NCI-H1092 treated with DMSO at 0.1 percent for 48 hours (cell line): Measurements from ENCODE around the gene NOTCH3.
A peak's percentile ranks its signal among the peaks of the same experiment; 100 is the strongest.

Experiments used
- DNase-seq: peaks from one replicate; lab custom pipeline; 2025; lab: John Stamatoyannopoulos, UW

Gene NOTCH3

DNA sequence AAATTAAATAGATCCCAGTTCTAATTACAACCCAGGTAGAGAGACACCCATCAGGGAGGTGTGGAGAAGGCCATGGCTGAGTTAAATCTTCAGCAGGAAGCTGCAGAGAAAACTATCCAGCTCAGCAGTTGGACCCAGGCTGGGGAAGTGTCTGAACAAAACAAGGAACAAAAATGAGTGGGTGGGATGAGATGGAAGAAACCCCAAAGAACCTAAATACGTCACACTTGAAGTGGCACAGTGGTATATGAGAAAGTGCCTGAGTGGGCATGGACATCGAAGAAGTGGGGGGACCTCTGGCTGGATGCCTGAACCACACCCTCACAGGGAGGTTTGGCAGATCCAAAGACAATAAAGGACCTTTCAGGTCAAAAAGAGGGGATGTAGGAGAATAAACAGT lies 35.0 kb upstream of the NOTCH3 start:
- no peak for DNase-seq

DNA sequence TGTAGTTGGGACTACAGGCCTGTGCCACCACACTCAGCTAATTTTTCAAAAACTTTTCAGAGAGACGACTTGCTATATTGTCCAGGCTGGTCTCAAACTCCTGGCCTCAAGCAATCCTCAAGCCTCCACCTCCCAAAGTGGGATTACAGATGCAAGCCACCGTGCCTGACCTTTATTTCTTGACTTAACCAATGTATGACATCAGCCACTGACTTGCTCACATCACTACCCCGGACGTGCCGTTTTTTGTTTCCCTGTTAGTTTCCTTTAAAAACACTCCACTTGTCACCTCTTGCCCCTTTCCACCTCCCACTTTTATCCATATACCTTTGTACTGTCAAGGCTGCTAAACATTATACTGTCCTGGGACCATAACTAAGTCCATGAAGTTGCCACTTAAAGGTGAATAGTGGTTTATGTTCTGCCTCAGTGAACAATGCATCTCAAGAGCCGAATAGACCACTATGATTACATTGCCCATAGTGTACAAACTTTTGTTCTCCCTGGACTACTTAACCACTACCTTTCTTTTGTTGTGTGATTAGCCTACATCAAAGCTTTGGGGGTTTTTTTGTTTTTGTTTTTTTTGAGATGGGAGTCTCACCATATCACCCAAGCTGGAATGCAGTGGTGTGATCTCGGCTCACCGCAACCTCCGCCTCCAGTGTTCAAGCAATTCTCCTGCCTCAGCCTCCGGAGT lies 33.8 kb upstream of the NOTCH3 start:
- DNase-seq, result no peak

DNA sequence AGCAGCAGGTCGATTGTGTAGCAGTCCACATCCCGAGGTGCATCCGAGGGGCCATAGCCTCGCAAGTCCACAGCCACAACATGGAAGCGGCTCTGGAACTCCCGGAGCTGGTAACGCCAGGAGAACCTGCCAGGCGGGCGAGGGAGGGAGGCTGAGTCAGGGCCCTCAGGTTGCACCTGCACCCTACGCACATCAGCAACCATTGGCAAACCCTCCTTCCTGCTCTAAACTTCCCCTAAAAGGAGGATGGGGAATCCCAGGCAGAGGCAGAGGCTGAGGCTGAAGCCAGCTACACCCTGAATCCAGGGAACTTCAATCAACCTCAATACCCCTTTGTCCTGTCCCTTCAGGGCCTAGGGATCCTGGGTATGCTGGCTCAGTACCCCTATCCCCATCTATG lies 30.5 kb upstream of the NOTCH3 start:
- no peak for DNase-seq

- no peak for DNase-seq
Observed at GRCh38 chr19:15227261-15227660, 26.5 kb upstream of the NOTCH3 start.

DNA sequence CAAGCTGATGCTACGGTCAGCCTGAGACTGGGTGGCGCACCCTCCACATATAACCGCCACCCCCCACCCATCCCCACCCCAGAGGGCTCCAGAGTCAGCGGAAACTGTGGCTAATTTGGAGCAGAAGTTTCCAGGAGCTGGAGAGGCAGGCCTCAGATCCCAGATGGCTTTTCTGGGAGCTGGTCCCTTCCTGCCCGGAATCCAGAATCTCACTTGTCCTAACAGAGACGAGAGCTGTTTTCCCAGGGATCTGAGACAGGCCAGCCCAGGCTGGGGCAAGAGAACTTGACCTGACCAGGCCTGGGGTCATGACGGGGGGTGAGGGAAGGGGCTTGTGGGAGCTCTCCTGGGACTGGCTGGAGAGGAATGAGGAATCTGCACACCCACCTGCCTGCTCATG lies 25.0 kb upstream of the NOTCH3 start:
- no peak for DNase-seq

DNA sequence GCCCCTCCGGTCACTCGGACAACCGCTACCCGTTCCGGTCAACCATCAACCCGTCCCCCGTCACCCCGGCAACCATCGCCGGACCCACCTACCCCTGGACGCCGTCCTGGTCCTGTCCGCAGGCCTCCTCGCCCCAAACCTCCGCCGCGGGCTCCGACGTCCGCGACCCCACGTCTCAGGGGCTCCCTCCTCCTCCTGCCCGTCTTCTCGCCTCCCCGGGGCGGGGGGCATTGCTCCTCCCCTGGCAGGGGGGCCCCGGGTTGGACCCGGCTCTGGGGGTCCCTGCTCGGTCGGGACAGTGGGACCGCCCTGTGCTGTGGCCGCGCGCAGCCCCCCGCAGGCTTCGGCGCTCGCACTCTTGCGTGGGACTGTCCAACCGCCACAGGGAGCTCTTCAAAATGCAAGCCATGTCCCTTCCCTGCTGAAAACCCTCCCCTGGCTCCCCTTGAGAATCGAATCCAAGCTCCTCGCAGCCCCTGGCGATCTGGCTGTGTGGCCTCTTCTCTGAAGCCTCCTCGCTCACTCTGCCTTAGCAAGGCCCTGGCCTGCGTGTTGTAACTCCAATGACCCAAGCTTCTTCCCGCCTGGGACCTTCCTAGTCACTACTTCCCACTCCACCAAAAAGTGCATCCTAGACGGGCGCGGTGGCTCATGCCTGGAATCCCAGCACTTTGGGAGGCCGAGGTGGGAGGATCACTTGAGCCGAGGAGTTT lies 23.0 kb upstream of the NOTCH3 start:
- no peak for DNase-seq

GRCh38 chr19:15222738-15223648 lies 22.2 kb upstream of the NOTCH3 start:
- DNase-seq, result peak; percentile 95

- DNase-seq, result no peak
Observed at GRCh38 chr19:15220833-15221232, 20.0 kb upstream of the NOTCH3 start.

GRCh38 chr19:15218501-15218900 lies 17.7 kb upstream of the NOTCH3 start:
- DNase-seq, result no peak

GRCh38 chr19:15216363-15216762 lies 15.6 kb upstream of the NOTCH3 start:
- no peak for DNase-seq

GRCh38 chr19:15213715-15214381 lies 13.1 kb upstream of the NOTCH3 start:
- DNase-seq, result peak; percentile 3

- no peak for DNase-seq
Observed at GRCh38 chr19:15212711-15213110, 11.9 kb upstream of the NOTCH3 start.

DNA sequence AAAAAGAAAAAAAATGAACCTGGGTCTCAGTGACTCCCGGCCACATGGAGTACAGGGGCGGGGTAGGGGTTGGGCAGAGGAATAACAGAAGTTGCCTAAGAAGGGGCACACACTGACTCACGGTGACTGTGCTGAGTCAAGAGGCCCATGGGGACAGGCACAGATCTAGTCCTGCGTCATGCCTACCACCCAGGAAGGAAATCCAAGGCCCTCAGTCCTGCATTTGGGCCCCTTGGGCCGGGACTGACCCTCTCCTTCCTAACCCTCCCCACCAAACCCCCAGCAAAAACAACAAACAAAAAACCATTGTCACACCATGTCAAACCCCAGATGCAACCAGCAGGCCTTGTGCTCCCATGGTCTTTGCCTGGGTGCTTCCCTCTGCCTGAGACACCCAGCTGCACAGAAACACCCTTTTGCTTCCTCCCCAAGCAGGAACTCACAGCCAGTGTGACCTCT lies 9.6 kb upstream of the NOTCH3 start:
- no peak for DNase-seq

GRCh38 chr19:15201374-15202023 lies 704 bp upstream of the NOTCH3 start:
- DNase-seq, result no peak

- no peak for DNase-seq
Observed at GRCh38 chr19:15199661-15200552, 888 bp downstream of the NOTCH3 start.

DNA sequence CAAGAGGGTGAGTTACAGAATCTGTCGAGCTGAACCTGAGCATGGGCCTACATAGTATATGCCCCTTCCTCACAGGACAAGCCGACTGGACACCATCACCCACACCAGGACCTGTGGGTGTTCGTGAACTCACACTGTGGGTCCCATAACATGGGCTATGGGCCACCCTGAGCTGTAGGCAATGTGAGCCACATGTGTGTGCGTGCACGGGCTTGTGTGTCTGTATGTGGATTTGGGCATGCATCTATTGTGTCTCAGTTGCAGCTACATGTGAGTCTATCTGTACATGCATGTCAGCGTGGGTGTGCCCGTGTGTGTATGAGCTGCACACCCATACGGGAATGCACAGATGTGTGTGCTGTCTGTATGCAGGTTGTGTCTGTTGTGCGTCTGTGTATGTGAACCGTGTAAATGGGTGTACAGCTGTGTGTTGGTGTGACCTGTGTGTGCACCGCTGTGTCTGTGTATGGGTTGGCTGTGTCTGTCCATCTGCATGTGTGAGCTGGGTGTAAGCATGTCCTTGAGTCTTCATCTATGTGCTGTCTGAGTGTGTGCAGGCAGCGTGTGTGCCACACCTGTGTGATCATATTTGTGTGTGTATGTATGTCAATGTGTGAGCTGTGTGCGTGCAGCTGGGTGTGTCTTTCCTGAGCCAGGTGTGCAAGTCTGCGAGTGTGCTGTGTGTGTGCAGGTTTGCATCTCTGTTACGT lies 1.7 kb downstream of the NOTCH3 start:
- DNase-seq, result no peak

GRCh38 chr19:15197942-15198341 lies 2.9 kb downstream of the NOTCH3 start:
- DNase-seq, result no peak

DNA sequence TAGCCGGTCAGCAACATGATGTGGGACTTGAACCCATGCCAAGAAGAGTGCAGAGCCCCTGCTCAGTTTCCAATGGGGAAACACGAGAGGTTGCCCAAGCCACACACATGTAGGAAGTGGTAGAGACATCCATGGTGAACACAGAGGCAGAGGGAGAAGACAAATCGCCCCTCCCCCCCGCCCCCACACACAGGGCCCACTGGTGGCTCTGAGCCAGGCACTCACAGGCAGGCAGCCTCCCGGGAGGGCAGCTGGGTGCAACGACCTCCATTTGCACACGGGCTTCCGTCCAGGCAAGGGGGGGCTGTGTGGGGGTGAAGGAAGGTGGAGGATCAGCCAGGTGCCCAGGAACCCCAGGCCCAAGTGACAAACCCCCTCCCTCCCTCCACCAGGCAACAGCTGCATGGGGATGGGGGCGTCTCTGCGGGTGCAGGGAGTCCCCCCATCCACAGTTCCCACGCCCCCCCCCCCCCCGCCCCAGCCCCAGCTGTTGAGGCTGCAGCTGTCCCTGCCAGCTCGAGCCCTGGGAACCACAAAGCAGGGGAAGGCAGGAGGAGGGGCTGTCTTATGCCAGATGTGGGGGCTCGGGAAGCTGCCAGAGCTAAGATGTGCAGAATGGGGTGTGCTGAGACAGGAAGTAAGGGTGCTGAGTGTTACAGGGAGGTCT lies 3.4 kb downstream of the NOTCH3 start:
- peak; percentile 29 for DNase-seq

DNA sequence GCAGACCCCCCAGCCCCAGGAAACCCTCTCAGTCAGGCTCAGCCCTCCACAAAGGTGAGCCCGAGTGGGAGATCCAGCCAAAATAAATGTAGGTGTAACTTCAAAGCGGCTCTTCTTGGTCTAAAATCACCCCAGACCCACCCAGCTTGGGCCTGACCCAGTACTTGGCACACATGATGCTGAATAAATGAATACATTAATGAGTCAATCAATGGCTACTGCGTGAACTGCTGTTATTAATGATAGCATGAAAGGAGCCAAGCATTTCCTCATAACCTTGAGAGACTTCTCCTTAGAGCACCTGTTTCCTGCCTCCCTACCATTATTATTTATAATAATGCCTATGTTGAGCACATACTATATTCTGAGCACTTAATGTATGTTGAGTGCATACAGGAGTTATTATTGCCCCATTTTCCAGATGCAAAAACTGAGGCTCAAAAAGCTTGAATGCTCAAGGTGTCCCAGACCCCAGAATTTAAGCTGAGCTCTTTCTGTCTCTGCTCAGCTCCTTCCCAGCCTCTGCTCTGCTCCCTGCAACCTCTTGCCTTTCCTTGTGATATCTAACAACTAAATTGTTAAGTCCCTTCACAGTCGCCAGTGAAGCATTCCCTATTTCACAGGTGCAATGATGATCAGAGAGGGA lies 4.3 kb downstream of the NOTCH3 start:
- DNase-seq, result no peak
